HepG2 (cell line): Measurements from ENCODE around the gene STK40. TPM values are rescaled to one million over a fixed set of nuclear protein-coding genes. Genes with fewer than 3 reads are reported as not detected.

Source experiments
- ETS1 ChIP-seq: sonication (generic); formaldehyde crosslinking; IDR thresholded peaks from 2 replicates; pipeline ENCODE4 v1.4.0; 2020; ENCODE audit warnings: missing genetic modification reagents
- HDAC2 ChIP-seq: sonication (generic); formaldehyde crosslinking; IDR thresholded peaks from 2 replicates; pipeline ENCODE4 v1.4.0; 2020; ENCODE audit warnings: missing genetic modification reagents
- LCORL ChIP-seq, 2 experiments: fragments of 450-650 bp in 1 of 2; sonication (generic) in 1 of 2; formaldehyde crosslinking in 1 of 2; IDR thresholded peaks; 2 replicates each; pipeline versions ENCODE4 v1.5.0 to v1.6.1; 2017 to 2020; ENCODE audit warnings: antibody characterized with exemption in 1 of 2, missing genetic modification reagents in 1 of 2
- PPARG ChIP-seq: conservative IDR thresholded peaks from 2 replicates; pipeline ENCODE4 v1.6.1; 2016; ENCODE audit warnings: missing biosample characterization, missing genetic modification reagents
- RFX5 ChIP-seq: IDR thresholded peaks from 2 replicates; pipeline ENCODE4 v1.6.1; 2011; ENCODE audit warnings: low read depth, low read length, improper control_type of control experiment
- TEAD3 ChIP-seq: optimal IDR thresholded peaks from 2 replicates; pipeline ENCODE3; 2016; ENCODE audit warnings: borderline replicate concordance
- ZBTB7B ChIP-seq: sonication (generic); formaldehyde crosslinking; IDR thresholded peaks from 2 replicates; pipeline ENCODE4 v1.4.0; 2020; ENCODE audit warnings: missing genetic modification reagents
- ZNF138 ChIP-seq: sonication (generic); formaldehyde crosslinking; IDR thresholded peaks from 2 replicates; pipeline ENCODE4 v1.5.0; 2020; ENCODE audit warnings: mild to moderate bottlenecking, low read depth, missing genetic modification reagents
- ZNF281 ChIP-seq: sonication (generic); formaldehyde crosslinking; IDR thresholded peaks from 2 replicates; pipeline ENCODE4 v1.4.0; 2020; ENCODE audit warnings: missing genetic modification reagents, borderline replicate concordance
- ZNF841 ChIP-seq: sonication (generic); formaldehyde crosslinking; IDR thresholded peaks from 2 replicates; pipeline ENCODE4 v1.8.1; 2023; ENCODE audit warnings: missing genetic modification reagents, borderline replicate concordance
- polyA plus RNA-seq, 8 experiments: library from polyadenylated mRNA; depleted of rRNA in 3 of 8; stranded (reverse) in 7 of 8; unstranded in 1 of 8; fragments of >200 nt; fragmentation: Illumina TruSeq in 4 of 8; extraction: Trizol in 4 of 8; gene quantifications; 2 replicates each; pipeline versions ENCODE4 v1.2.1 to v1.2.3, GENCODE V29; 2011 to 2016; ENCODE audit warnings: low read depth in 4 of 8, missing spikeins in 1 of 8, mixed read lengths in 1 of 8; ENCODE audit not compliant: insufficient read depth in 1 of 8
- total RNA-seq, 5 experiments: library from RNA; depleted of rRNA; stranded (reverse); fragments of >200 nt; fragmentation: Illumina TruSeq; extraction: Trizol; gene quantifications; 2 replicates each; pipeline ENCODE4 v1.2.3, GENCODE V29; 2016; ENCODE audit warnings: low read depth in 1 of 5
- TF ChIP-seq, protein P1 (sequence below): sonication (generic); formaldehyde crosslinking; IDR thresholded peaks from 2 replicates; pipeline ENCODE4 v1.5.0; 2020; ENCODE audit warnings: mild to moderate bottlenecking, missing genetic modification reagents, borderline replicate concordance
- TF ChIP-seq, protein P2 (sequence below): sonication (generic); IDR thresholded peaks from 2 replicates; pipeline ENCODE4 v1.6.1; 2016; ENCODE audit warnings: low read depth, borderline replicate concordance
- TF ChIP-seq, protein P3 (sequence below): sonication (generic); formaldehyde crosslinking; IDR thresholded peaks from 2 replicates; pipeline ENCODE4 v1.5.1; 2020; ENCODE audit warnings: mild to moderate bottlenecking, missing genetic modification reagents, moderate library complexity

The STK40 gene
- total and polyA plus RNA-seq, 2 of the 13 experiments (the other 11 are each of a cell fraction or from before 2014, with no cell fraction given) = 33.8 to 35.1 TPM

- TF ChIP-seq, protein P1, sequence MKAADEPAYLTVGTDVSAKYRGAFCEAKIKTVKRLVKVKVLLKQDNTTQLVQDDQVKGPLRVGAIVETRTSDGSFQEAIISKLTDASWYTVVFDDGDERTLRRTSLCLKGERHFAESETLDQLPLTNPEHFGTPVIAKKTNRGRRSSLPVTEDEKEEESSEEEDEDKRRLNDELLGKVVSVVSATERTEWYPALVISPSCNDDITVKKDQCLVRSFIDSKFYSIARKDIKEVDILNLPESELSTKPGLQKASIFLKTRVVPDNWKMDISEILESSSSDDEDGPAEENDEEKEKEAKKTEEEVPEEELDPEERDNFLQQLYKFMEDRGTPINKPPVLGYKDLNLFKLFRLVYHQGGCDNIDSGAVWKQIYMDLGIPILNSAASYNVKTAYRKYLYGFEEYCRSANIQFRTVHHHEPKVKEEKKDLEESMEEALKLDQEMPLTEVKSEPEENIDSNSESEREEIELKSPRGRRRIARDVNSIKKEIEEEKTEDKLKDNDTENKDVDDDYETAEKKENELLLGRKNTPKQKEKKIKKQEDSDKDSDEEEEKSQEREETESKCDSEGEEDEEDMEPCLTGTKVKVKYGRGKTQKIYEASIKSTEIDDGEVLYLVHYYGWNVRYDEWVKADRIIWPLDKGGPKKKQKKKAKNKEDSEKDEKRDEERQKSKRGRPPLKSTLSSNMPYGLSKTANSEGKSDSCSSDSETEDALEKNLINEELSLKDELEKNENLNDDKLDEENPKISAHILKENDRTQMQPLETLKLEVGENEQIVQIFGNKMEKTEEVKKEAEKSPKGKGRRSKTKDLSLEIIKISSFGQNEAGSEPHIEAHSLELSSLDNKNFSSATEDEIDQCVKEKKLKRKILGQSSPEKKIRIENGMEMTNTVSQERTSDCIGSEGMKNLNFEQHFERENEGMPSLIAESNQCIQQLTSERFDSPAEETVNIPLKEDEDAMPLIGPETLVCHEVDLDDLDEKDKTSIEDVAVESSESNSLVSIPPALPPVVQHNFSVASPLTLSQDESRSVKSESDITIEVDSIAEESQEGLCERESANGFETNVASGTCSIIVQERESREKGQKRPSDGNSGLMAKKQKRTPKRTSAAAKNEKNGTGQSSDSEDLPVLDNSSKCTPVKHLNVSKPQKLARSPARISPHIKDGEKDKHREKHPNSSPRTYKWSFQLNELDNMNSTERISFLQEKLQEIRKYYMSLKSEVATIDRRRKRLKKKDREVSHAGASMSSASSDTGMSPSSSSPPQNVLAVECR = 0 out of 2 replicates have a peak, but pooled peaks have one; percentile 11
- TF ChIP-seq TEAD3 (CRISPR knock-in tag) (peak; percentile 98), ZNF138 (no peak), ZNF841 (CRISPR knock-in tag) (no peak), ZBTB7B (CRISPR knock-in tag) (no peak), RFX5 (no peak), LCORL (IDR thresholded peaks at IDR 0.05) (no peak), LCORL (CRISPR knock-in tag; IDR thresholded peaks at IDR 0.05) (no peak), HDAC2 (CRISPR knock-in tag) (peak; percentile 11; the same call in 1 of the 2 replicates), PPARG (CRISPR knock-in tag) (0 out of 2 replicates have a peak, but pooled peaks have one; percentile 31), ZNF281 (CRISPR knock-in tag) (peak; percentile 29; the same call in 1 of the 2 replicates), ETS1 (CRISPR knock-in tag) (no peak)
- TF ChIP-seq, protein P2, sequence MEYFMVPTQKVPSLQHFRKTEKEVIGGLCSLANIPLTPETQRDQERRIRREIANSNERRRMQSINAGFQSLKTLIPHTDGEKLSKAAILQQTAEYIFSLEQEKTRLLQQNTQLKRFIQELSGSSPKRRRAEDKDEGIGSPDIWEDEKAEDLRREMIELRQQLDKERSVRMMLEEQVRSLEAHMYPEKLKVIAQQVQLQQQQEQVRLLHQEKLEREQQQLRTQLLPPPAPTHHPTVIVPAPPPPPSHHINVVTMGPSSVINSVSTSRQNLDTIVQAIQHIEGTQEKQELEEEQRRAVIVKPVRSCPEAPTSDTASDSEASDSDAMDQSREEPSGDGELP = peak; percentile 22; the same call in 1 of the 2 replicates
- TF ChIP-seq, protein P3, sequence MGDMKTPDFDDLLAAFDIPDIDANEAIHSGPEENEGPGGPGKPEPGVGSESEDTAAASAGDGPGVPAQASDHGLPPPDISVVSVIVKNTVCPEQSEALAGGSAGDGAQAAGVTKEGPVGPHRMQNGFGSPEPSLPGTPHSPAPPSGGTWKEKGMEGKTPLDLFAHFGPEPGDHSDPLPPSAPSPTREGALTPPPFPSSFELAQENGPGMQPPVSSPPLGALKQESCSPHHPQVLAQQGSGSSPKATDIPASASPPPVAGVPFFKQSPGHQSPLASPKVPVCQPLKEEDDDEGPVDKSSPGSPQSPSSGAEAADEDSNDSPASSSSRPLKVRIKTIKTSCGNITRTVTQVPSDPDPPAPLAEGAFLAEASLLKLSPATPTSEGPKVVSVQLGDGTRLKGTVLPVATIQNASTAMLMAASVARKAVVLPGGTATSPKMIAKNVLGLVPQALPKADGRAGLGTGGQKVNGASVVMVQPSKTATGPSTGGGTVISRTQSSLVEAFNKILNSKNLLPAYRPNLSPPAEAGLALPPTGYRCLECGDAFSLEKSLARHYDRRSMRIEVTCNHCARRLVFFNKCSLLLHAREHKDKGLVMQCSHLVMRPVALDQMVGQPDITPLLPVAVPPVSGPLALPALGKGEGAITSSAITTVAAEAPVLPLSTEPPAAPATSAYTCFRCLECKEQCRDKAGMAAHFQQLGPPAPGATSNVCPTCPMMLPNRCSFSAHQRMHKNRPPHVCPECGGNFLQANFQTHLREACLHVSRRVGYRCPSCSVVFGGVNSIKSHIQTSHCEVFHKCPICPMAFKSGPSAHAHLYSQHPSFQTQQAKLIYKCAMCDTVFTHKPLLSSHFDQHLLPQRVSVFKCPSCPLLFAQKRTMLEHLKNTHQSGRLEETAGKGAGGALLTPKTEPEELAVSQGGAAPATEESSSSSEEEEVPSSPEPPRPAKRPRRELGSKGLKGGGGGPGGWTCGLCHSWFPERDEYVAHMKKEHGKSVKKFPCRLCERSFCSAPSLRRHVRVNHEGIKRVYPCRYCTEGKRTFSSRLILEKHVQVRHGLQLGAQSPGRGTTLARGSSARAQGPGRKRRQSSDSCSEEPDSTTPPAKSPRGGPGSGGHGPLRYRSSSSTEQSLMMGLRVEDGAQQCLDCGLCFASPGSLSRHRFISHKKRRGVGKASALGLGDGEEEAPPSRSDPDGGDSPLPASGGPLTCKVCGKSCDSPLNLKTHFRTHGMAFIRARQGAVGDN = peak; percentile 92
These were observed 33.4 kb downstream of the STK40 start (continued) for GRCh38 chr1:36352125-36352909.
